Glutamatergic neuron (in vitro differentiated cells): ENCODE data around the gene ADGRL3. TPM values are rescaled to one million over a fixed set of nuclear protein-coding genes. Genes with fewer than 3 reads are reported as not detected.

Experiments used
- DNase-seq: peaks from one replicate; pipeline ENCODE4 v3.0.0; 2022
- H3K27ac Mint-ChIP-seq: one replicate; pipeline ENCODE4 v1.8.0; 2020; ENCODE audit warnings: mild to moderate bottlenecking, mixed read lengths, inconsistent platforms; ENCODE audit not compliant: unreplicated experiment
- H3K27me3 Mint-ChIP-seq: one replicate; pipeline ENCODE4 v1.8.0; 2020; ENCODE audit warnings: mild to moderate bottlenecking, moderate library complexity, mixed read lengths, inconsistent platforms; ENCODE audit not compliant: unreplicated experiment
- H3K36me3 Mint-ChIP-seq: one replicate; pipeline ENCODE4 v1.8.0; 2020; ENCODE audit warnings: mild to moderate bottlenecking, mixed read lengths, inconsistent platforms; ENCODE audit not compliant: unreplicated experiment
- H3K4me1 Mint-ChIP-seq: one replicate; pipeline ENCODE4 v1.8.0; 2020; ENCODE audit warnings: mild to moderate bottlenecking, low read depth, mixed read lengths, inconsistent platforms; ENCODE audit not compliant: unreplicated experiment
- H3K4me3 Mint-ChIP-seq: one replicate; pipeline ENCODE4 v1.8.0; 2020; ENCODE audit warnings: mild to moderate bottlenecking, mixed read lengths, inconsistent platforms; ENCODE audit not compliant: unreplicated experiment
- H3K9me3 Mint-ChIP-seq: one replicate; pipeline ENCODE4 v1.8.0; 2020; ENCODE audit warnings: mild to moderate bottlenecking, moderate library complexity, mixed read lengths, inconsistent platforms; ENCODE audit not compliant: unreplicated experiment
- CTCF ChIP-seq: fragments of 200-600 bp; sonication (generic); IDR thresholded peaks from one replicate; pipeline ENCODE4 v1.5.0; 2021; ENCODE audit not compliant: partially characterized antibody, unreplicated experiment
- total RNA-seq: library from RNA; stranded (reverse); fragmentation: NEBNext Ultra II Directional; extraction: Animal tissue kit (Norgen Biotek cat#: 25700); gene quantifications from one replicate; pipeline ENCODE4 v1.2.1, GENCODE V29; 2021; ENCODE audit not compliant: unreplicated experiment

ADGRL3 gene
- total RNA-seq, 1 donor from 2014 or later, result 193 TPM

- Mint-ChIP-seq H3K36me3 (no peaks in the 10 kb centered on the region), H3K4me1 (peaks cover 36% of the 10 kb centered on the region), H3K27ac (no peak overlapping the region), H3K27me3 (peaks cover 3% of the 10 kb centered on the region), H3K4me3 (no peak overlapping the region), H3K9me3 (no peaks in the 10 kb centered on the region)
- no peak for DNase-seq
- no peak for TF ChIP-seq CTCF
Observed at GRCh38 chr4:61276029-61276428, 75.9 kb downstream of the ADGRL3 start.

- H3K36me3 Mint-ChIP-seq, result no peaks in the 10 kb centered on the region
- H3K9me3 Mint-ChIP-seq, result no peaks in the 10 kb centered on the region
- peaks cover 3% of the 10 kb centered on the region for H3K27me3 Mint-ChIP-seq
- no peak overlapping the region for H3K4me3 Mint-ChIP-seq
- TF ChIP-seq CTCF, result no peak
- no peak for DNase-seq
- no peak overlapping the region for H3K27ac Mint-ChIP-seq
- H3K4me1 Mint-ChIP-seq, result peaks cover 24% of the 10 kb centered on the region
Observed at GRCh38 chr4:61277785-61278760, 77.9 kb downstream of the ADGRL3 start.

- no peak for DNase-seq
- Mint-ChIP-seq H3K4me1 (peaks cover 48% of the 10 kb centered on the region), H3K36me3 (no peaks in the 10 kb centered on the region), H3K27me3 (peaks cover 4% of the 10 kb centered on the region), H3K4me3 (no peak overlapping the region), H3K9me3 (peaks cover 1% of the 10 kb centered on the region), H3K27ac (peak overlapping the region; percentile 75)
- no peak for TF ChIP-seq CTCF
Observed at GRCh38 chr4:61292322-61292721, 92.2 kb downstream of the ADGRL3 start.

- H3K36me3 Mint-ChIP-seq, result no peaks in the 10 kb centered on the region
- peaks cover 3% of the 10 kb centered on the region for H3K9me3 Mint-ChIP-seq
- peaks cover 47% of the 10 kb centered on the region for H3K4me1 Mint-ChIP-seq
- no peak for TF ChIP-seq CTCF
- DNase-seq, result no peak
- peaks cover 4% of the 10 kb centered on the region for H3K27me3 Mint-ChIP-seq
- H3K27ac Mint-ChIP-seq, result no peak overlapping the region
- no peak overlapping the region for H3K4me3 Mint-ChIP-seq
Observed at GRCh38 chr4:61293707-61294400, 93.7 kb downstream of the ADGRL3 start.
